Body of pancreas (tissue), 4 donors: ENCODE results near the gene HOXD3. TPM values are rescaled to one million over a fixed set of nuclear protein-coding genes. Genes with fewer than 3 reads are reported as not detected.

Experiments used
- ATAC-seq: fragments of 150-250 bp; one replicate; pipeline ENCODE4 v1.9.1; 2016
- DNase-seq, 4 donors: peaks; one replicate each; pipeline ENCODE4 v3.0.0-alpha.2; 2019
- H3K27ac ChIP-seq, 4 donors: fragments of 200-600 bp; sonication (generic); 1 replicate in 3 of 4; 2 replicates in 1 of 4; pipeline versions ENCODE4 v1.5.1 to v1.6.1; 2016 to 2019; ENCODE audit warnings: mild to moderate bottlenecking in 1 of 4, mixed read lengths in 1 of 4, moderate library complexity in 1 of 4
- H3K27me3 ChIP-seq, 2 donors: fragments of 200-600 bp; sonication (generic); one replicate each; pipeline ENCODE4 v1.6.0; 2016; ENCODE audit warnings: mild to moderate bottlenecking in 1 of 2
- H3K36me3 ChIP-seq, 2 donors: fragments of 200-600 bp; sonication (generic); replicated peaks in 1 of 2; 2 replicates each; pipeline ENCODE4 v1.5.1; 2016; ENCODE audit warnings: low read depth in 2 of 2; ENCODE audit not compliant: insufficient read depth in 1 of 2
- H3K4me1 ChIP-seq: fragments of 200-600 bp; sonication (generic); one replicate; pipeline ENCODE4 v1.6.0; 2016
- H3K4me3 ChIP-seq, 2 donors: fragments of 200-600 bp; sonication (generic); 1 replicate in 1 of 2; 2 replicates in 1 of 2; pipeline ENCODE4 v1.5.1; 2016 to 2019
- H3K9me3 ChIP-seq, 3 donors: fragments of 200-600 bp; sonication (generic); 1 replicate in 2 of 3; 2 replicates in 1 of 3; pipeline ENCODE4 v1.5.1; 2016
- CTCF ChIP-seq, 7 experiments: fragments of 450-650 bp in 4 of 7; fragments of 200-600 bp in 3 of 7; sonication (generic) in 3 of 7; IDR thresholded peaks; one replicate each; pipeline ENCODE4 v1.5.1; 2016 to 2019; ENCODE audit warnings: antibody characterized with exemption in 7 of 7
- POLR2A ChIP-seq, 3 donors: fragments of 450-650 bp; IDR thresholded peaks; one replicate each; pipeline ENCODE4 v1.6.1; 2016; ENCODE audit warnings: antibody characterized with exemption in 3 of 3, mild to moderate bottlenecking in 2 of 3
- WGBS, 2 donors: methylation state at CpG; one replicate each; pipeline ENCODE4 v1.1.5; 2017; 5-methylcytosine and 5-hydroxymethylcytosine counted together
- intact Hi-C: fragments of 100-400 bp; cut with DNase I; formaldehyde crosslinking; loops from one replicate; pipeline ENCODE4 v1.15.1; 2023
- total RNA-seq, 2 donors: library from RNA; depleted of rRNA; stranded (reverse); fragments of >200 nt; gene quantifications; one replicate each; pipeline ENCODE4 v1.1.0, GENCODE V29; 2016

HOXD3 gene
- total RNA-seq, 2 donors from 2014 or later, result 0.26 TPM; not detected in 1

GRCh38 chr2:176154576-176155252 lies 2.4 kb upstream of the HOXD3 start:
- TF ChIP-seq POLR2A (IDR thresholded peaks at IDR 0.05) (no peak), CTCF (IDR thresholded peaks at IDR 0.05) (no peak)
- Histone ChIP-seq H3K27me3 (peaks cover 0 to 57% of the 10 kb centered on the region in 2 donors), H3K36me3 (no peaks in the 10 kb centered on the region), H3K27ac (no peak overlapping the region), H3K4me1 (peaks cover 23% of the 10 kb centered on the region), H3K4me3 (no peak overlapping the region), H3K9me3 (no peaks in the 10 kb centered on the region)
- intact Hi-C loops, result no loop called here
- 11 to 15% methylated on average over 11 of the region's 11 CpGs for WGBS, 2 donors
- DNase-seq (no peak), ATAC-seq (no peak)

- no peak for TF ChIP-seq POLR2A (IDR thresholded peaks at IDR 0.05)
- no peak for TF ChIP-seq CTCF (IDR thresholded peaks at IDR 0.05)
- peaks cover 31% of the 10 kb centered on the region for H3K4me1 ChIP-seq
- DNase-seq (no peak), ATAC-seq (no peak)
- 10 to 13% methylated on average over 6 of the region's 6 CpGs for WGBS, 2 donors
- H3K36me3 ChIP-seq, result no peaks in the 10 kb centered on the region
- no peak overlapping the region for H3K4me3 ChIP-seq
- no peaks in the 10 kb centered on the region for H3K9me3 ChIP-seq
- peaks cover 0 to 60% of the 10 kb centered on the region in 2 donors for H3K27me3 ChIP-seq
- H3K27ac ChIP-seq, result no peak overlapping the region
- intact Hi-C loops, result no loop called here
Observed at GRCh38 chr2:176155356-176156044, 1.6 kb upstream of the HOXD3 start.

GRCh38 chr2:176156301-176156806 lies 753 bp upstream of the HOXD3 start:
- ATAC-seq (no peak), DNase-seq (no peak)
- Histone ChIP-seq H3K27me3 (peaks cover 0 to 65% of the 10 kb centered on the region in 2 donors), H3K4me1 (peaks cover 35% of the 10 kb centered on the region), H3K4me3 (no peak overlapping the region), H3K36me3 (no peaks in the 10 kb centered on the region), H3K9me3 (no peaks in the 10 kb centered on the region), H3K27ac (no peak overlapping the region)
- 13 to 28% methylated on average over 8 of the region's 8 CpGs for WGBS, 2 donors
- intact Hi-C loops, result no loop called here
- TF ChIP-seq POLR2A (IDR thresholded peaks at IDR 0.05) (no peak), CTCF (IDR thresholded peaks at IDR 0.05) (no peak)

GRCh38 chr2:176157499-176158185 lies 535 bp downstream of the HOXD3 start:
- H3K4me1 ChIP-seq, result peaks cover 30% of the 10 kb centered on the region
- peaks cover 0 to 59% of the 10 kb centered on the region in 2 donors for H3K27me3 ChIP-seq
- intact Hi-C loops, result no loop called here

More at GRCh38 chr2:176157499-176158185, 535 bp downstream of the HOXD3 start:
- no peak for ATAC-seq
- DNase-seq, result no peak
- TF ChIP-seq POLR2A (IDR thresholded peaks at IDR 0.05) (no peak), CTCF (IDR thresholded peaks at IDR 0.05) (no peak)
- H3K4me3 ChIP-seq, result no peak overlapping the region
- no peak overlapping the region for H3K27ac ChIP-seq
- no peaks in the 10 kb centered on the region for H3K36me3 ChIP-seq
- WGBS, 2 donors, result 5 to 7% methylated on average over 43 of the region's 43 CpGs
- H3K9me3 ChIP-seq, result no peaks in the 10 kb centered on the region
